K562 (cell line): Measurements from ENCODE around the gene ADGRF1. TPM values are rescaled to one million over a fixed set of nuclear protein-coding genes. Genes with fewer than 3 reads are reported as not detected.

Experiments used
- ATAC-seq: fragments of 200-7000 bp; cut with Tn5 transposase; 3 replicates; pipeline ENCODE4 v1.9.1; 2020; ENCODE audit warnings: moderate library complexity
- BruUV-seq: library from RNA; stranded (reverse); fragments of 400-500 nt; replicated peaks from 2 replicates; lab custom pipeline; 2021; lab: Mats Ljungman, UMichigan
- CTCF ChIA-PET: fragments of 300-600 bp; formaldehyde crosslinking; extraction: SDS; loops from one replicate; lab custom pipeline; 2021; ENCODE audit warnings: low intra/inter-chr PET ratio; lab: Yijun Ruan, JAX
- POLR2A ChIA-PET: fragments of 300-600, 350-650 bp; sonication (Branson Sonifier 250); formaldehyde crosslinking; extraction: SDS; loops from one replicate; lab custom pipeline; 2021; ENCODE audit warnings: antibody characterized with exemption, inconsistent platforms; lab: Yijun Ruan, JAX
- DNase-seq, 4 experiments: peaks; one replicate each; pipeline versions ENCODE4 v3.0.0 to v3.0.0-alpha.2; 2011 to 2018; ENCODE audit warnings: low spot score in 3 of 4, mixed read lengths in 3 of 4; ENCODE audit errors: extremely low read depth in 1 of 4
- FAIRE-seq: peaks from 2 replicates; lab custom pipeline; 2011; peaks lifted over from hg19 to GRCh38; lab: Jason Lieb, UNC
- H2AFZ ChIP-seq: 2 replicates; pipeline ENCODE4 v1.6.0; 2011; ENCODE audit warnings: low read depth, low read length, control low read depth, inconsistent platforms
- H3K27ac ChIP-seq: fragments of 200-600 bp; 3 replicates; pipeline ENCODE4 v1.8.0; 2011; ENCODE audit warnings: low read depth, mild to moderate bottlenecking, control low read depth, inconsistent platforms, low read length, moderate library complexity, mixed read lengths; ENCODE audit errors: extremely low read depth
- H3K27me3 ChIP-seq, 2 experiments: fragments of 300-600 bp in 1 of 2; 2 replicates in 1 of 2; 3 replicates in 1 of 2; pipeline versions ENCODE4 v1.6.0 to v1.8.0; 2011; ENCODE audit warnings: inconsistent platforms in 2 of 2, low read length in 2 of 2, mild to moderate bottlenecking in 1 of 2, mixed read lengths in 1 of 2, moderate library complexity in 1 of 2; ENCODE audit not compliant: control insufficient read depth in 2 of 2, insufficient read depth in 2 of 2
- H3K36me3 ChIP-seq: fragments of 300-600 bp; 3 replicates; pipeline ENCODE4 v1.8.0; 2011; ENCODE audit warnings: mild to moderate bottlenecking, low read length, inconsistent platforms; ENCODE audit not compliant: control insufficient read depth, insufficient read depth
- H3K4me1 ChIP-seq, 2 experiments: fragments of 200-600 bp in 1 of 2; replicated peaks in 1 of 2; 2 replicates in 1 of 2; 3 replicates in 1 of 2; pipeline versions ENCODE4 v1.5.1 to v1.8.0; 2011; ENCODE audit warnings: inconsistent platforms in 2 of 2, low read length in 2 of 2, mild to moderate bottlenecking in 1 of 2, mixed read lengths in 1 of 2, moderate library complexity in 1 of 2; ENCODE audit not compliant: control insufficient read depth in 2 of 2, insufficient read depth in 2 of 2
- H3K4me2 ChIP-seq: 2 replicates; pipeline ENCODE4 v1.6.1; 2011; ENCODE audit warnings: low read length, control low read depth, inconsistent platforms, mixed read lengths; ENCODE audit not compliant: insufficient read depth
- H3K4me3 ChIP-seq: fragments of 200-600 bp; sonication (generic), shearing (Covaris generic); 2 replicates; pipeline ENCODE4 v1.5.1; 2016; ENCODE audit warnings: control low read depth, inconsistent platforms
- H3K79me2 ChIP-seq: fragments of 200-600 bp; 3 replicates; pipeline ENCODE4 v1.8.0; 2011; ENCODE audit warnings: low read length, inconsistent platforms; ENCODE audit not compliant: control insufficient read depth, insufficient read depth
- H3K9ac ChIP-seq, 2 experiments: 2 replicates each; pipeline versions ENCODE4 v1.6.0 to v1.6.1; 2011; ENCODE audit warnings: low read depth in 2 of 2, low read length in 2 of 2, control low read depth in 1 of 2, inconsistent platforms in 1 of 2, mild to moderate bottlenecking in 1 of 2, mixed read lengths in 1 of 2; ENCODE audit not compliant: insufficient read depth in 1 of 2
- H3K9me1 ChIP-seq: one replicate; pipeline ENCODE4 v1.6.0; 2011; ENCODE audit warnings: inconsistent platforms, mild to moderate bottlenecking, low read length, moderate library complexity; ENCODE audit not compliant: control insufficient read depth, insufficient read depth
- H3K9me3 ChIP-seq: replicated peaks from 2 replicates; pipeline ENCODE4 v1.5.1; 2011; ENCODE audit warnings: low read depth, low read length, inconsistent platforms; ENCODE audit not compliant: control insufficient read depth, insufficient read depth
- H4K20me1 ChIP-seq: replicated peaks from 2 replicates; pipeline ENCODE4 v1.6.1; 2011; ENCODE audit warnings: low read length, inconsistent platforms, mixed read lengths; ENCODE audit not compliant: control insufficient read depth, insufficient read depth
- CBX8 ChIP-seq: fragments of 200-600 bp; sonication (generic); IDR thresholded peaks from 2 replicates; pipeline ENCODE4 v1.6.1; 2012; ENCODE audit warnings: borderline replicate concordance, mixed run types, low read depth, mild to moderate bottlenecking, moderate library complexity, mixed read lengths, low read length, control low read depth, inconsistent platforms; ENCODE audit not compliant: poor library complexity, severe bottlenecking; ENCODE audit errors: extremely low read depth
- ERF ChIP-seq: fragments of 450-650 bp; formaldehyde crosslinking; IDR thresholded peaks from 2 replicates; pipeline ENCODE4 v1.4.0; 2020; ENCODE audit warnings: mild to moderate bottlenecking, mixed read lengths
- IRF2 ChIP-seq: sonication (generic); formaldehyde crosslinking; IDR thresholded peaks from 2 replicates; pipeline ENCODE4 v1.8.1; 2022; ENCODE audit warnings: mild to moderate bottlenecking, missing genetic modification reagents
- LARP7 ChIP-seq: fragments of 450-650 bp; IDR thresholded peaks from 2 replicates; pipeline ENCODE4 v1.6.1; 2016
- MITF ChIP-seq: IDR thresholded peaks from 2 replicates; pipeline ENCODE4 v1.6.1; 2014; ENCODE audit warnings: antibody characterized with exemption
- MYBL2 ChIP-seq, 2 experiments: fragments of 450-650 bp in 1 of 2; sonication (generic) in 1 of 2; formaldehyde crosslinking in 1 of 2; IDR thresholded peaks; 2 replicates each; pipeline versions ENCODE4 v1.6.1 to v1.8.1; 2017 to 2022; ENCODE audit warnings: borderline replicate concordance in 1 of 2, inconsistent platforms in 1 of 2, low read depth in 1 of 2, mild to moderate bottlenecking in 1 of 2, missing genetic modification reagents in 1 of 2, moderate library complexity in 1 of 2
- PRMT5 ChIP-seq: sonication (generic); formaldehyde crosslinking; IDR thresholded peaks from 2 replicates; pipeline ENCODE4 v1.5.0; 2020; ENCODE audit warnings: missing genetic modification reagents
- RAD51 ChIP-seq: fragments of 450-650 bp; IDR thresholded peaks from 2 replicates; pipeline ENCODE4 v1.7.1; 2016; ENCODE audit warnings: low read depth, mild to moderate bottlenecking, borderline replicate concordance
- RFX7 ChIP-seq: fragments of 250-450 bp; sonication (Bioruptor Pico); IDR thresholded peaks from 2 replicates; pipeline ENCODE4 v1.5.1; 2021; ENCODE audit warnings: mild to moderate bottlenecking
- SAFB2 ChIP-seq: fragments of 200-400 bp; formaldehyde crosslinking; IDR thresholded peaks from 2 replicates; pipeline ENCODE4 v1.6.1; 2018; ENCODE audit warnings: borderline replicate concordance, low read length, low read depth, moderate library complexity; ENCODE audit not compliant: severe bottlenecking
- SP1 ChIP-seq: sonication (generic); formaldehyde crosslinking; IDR thresholded peaks from 2 replicates; pipeline ENCODE4 v1.8.1; 2022; ENCODE audit warnings: mild to moderate bottlenecking, missing genetic modification reagents
- ZC3H8 ChIP-seq: fragments of 450-650 bp; IDR thresholded peaks from 2 replicates; pipeline ENCODE4 v1.6.1; 2017
- ZNF347 ChIP-seq: fragments of 450-650 bp; formaldehyde crosslinking; IDR thresholded peaks from 2 replicates; pipeline ENCODE4 v1.4.0; 2020; ENCODE audit warnings: low read depth, mild to moderate bottlenecking, moderate library complexity
- ZNF655 ChIP-seq: fragments of 250-450 bp; sonication (Bioruptor Pico); IDR thresholded peaks from 2 replicates; pipeline ENCODE4 v1.5.0; 2021
- WGBS: fragments of 100-300 bp; shearing (Covaris generic); methylation state at CpG from one replicate; pipeline ENCODE4 v1.1.6; 2016; ENCODE audit warnings: low coverage, mixed read lengths; ENCODE audit not compliant: insufficient coverage; ENCODE audit errors: missing lambda C conversion rate; 5-methylcytosine and 5-hydroxymethylcytosine counted together
- in situ Hi-C: fragments of 300-500 bp; cut with MboI; formaldehyde crosslinking; loops from 4 replicates; pipeline ENCODE4 v1.15.0; 2018; ENCODE audit warnings: inconsistent platforms, mixed read lengths
- intact Hi-C: fragments of 100-400 bp; cut with micrococcal nuclease; formaldehyde crosslinking; loops from 2 replicates; pipeline ENCODE4 v1.14.2; 2022
- polyA plus RNA-seq, 8 experiments: library from polyadenylated mRNA; depleted of rRNA in 4 of 8; stranded (reverse) in 5 of 8; unstranded in 3 of 8; fragments of >200 nt; fragmentation: Nextera tagmentation in 2 of 8; fragmentation: Illumina TruSeq in 1 of 8; extraction: Ambion mirVana in 2 of 8; extraction: Trizol in 1 of 8; gene quantifications; 2 replicates each; pipeline versions ENCODE4 v1.2.1 to v1.2.3, GENCODE V29; 2011 to 2014; ENCODE audit warnings: inconsistent platforms in 1 of 8, missing spikeins in 1 of 8
- total RNA-seq, 7 experiments: library from RNA; depleted of rRNA in 6 of 7; stranded (reverse); fragments of >200 nt in 6 of 7; fragmentation: Illumina TruSeq in 2 of 7; extraction: Trizol in 2 of 7; gene quantifications; 2 replicates each; pipeline versions ENCODE4 v1.2.1 to v1.2.3, GENCODE V29; 2011 to 2021; ENCODE audit warnings: low replicate concordance in 1 of 7
- TF ChIP-seq, protein P1 (sequence below): sonication (generic); formaldehyde crosslinking; IDR thresholded peaks from 2 replicates; pipeline ENCODE4 v1.8.1; 2023; ENCODE audit warnings: mild to moderate bottlenecking, missing genetic modification reagents, moderate library complexity

Gene ADGRF1
- total and polyA plus RNA-seq, 9 of the 15 experiments (the other 6 are each of a cell fraction or from before 2014, with no cell fraction given): not detected

DNA sequence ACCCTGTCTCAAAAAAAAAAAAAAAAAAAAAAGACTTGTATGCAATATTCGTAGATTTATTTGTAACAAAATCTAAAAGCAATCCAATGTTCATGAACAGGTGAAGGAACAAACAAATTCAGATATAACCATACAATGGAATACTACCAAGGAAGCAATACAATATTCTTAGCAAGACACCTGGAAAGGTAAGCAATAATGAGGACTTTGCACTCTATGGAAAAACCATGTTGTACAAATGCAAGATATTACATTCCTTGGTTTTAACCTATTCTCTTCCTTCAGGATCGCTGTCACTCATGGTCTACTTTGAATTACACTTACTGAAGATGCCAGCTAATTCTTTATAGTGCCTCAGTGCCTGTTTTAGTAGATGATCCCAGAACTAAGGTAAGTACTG lies 14.7 kb upstream of the ADGRF1 start:
- no peak overlapping the region for H2AFZ ChIP-seq
- FAIRE-seq: no peak
- H3K4me1 ChIP-seq: no peaks in the 10 kb centered on the region
- no peaks in the 10 kb centered on the region for H3K9me1 ChIP-seq
- in situ Hi-C loops: no loop called here
- no peaks in the 10 kb centered on the region for H3K36me3 ChIP-seq
- no peak for ATAC-seq
- no peaks in the 10 kb centered on the region for H3K9me3 ChIP-seq
- ChIA-PET CTCF (no interaction called here), POLR2A (interaction anchor here (0.5 kb wide), 1 partner anchor 234 kb away, joined by 3 read pairs; no protein-coding TSS in a partner anchor)
- no peak for DNase-seq
- TF ChIP-seq MYBL2 (IDR thresholded peaks at IDR 0.05; ENCODE audit: low read depth): no peak
- no peak for TF ChIP-seq MYBL2 (CRISPR knock-in tag; IDR thresholded peaks at IDR 0.05; ENCODE audit: borderline replicate concordance)
- no peak for TF ChIP-seq SAFB2
- TF ChIP-seq ZNF655: no peak
- TF ChIP-seq RAD51: no peak
- TF ChIP-seq RFX7: no peak
- TF ChIP-seq SP1: no peak
- no peak for TF ChIP-seq LARP7
- TF ChIP-seq IRF2: no peak
- TF ChIP-seq ZC3H8: no peak
- no peak for TF ChIP-seq ERF (CRISPR knock-in tag)
- no peak for TF ChIP-seq MITF
- no peak for TF ChIP-seq PRMT5 (CRISPR knock-in tag)
- TF ChIP-seq, protein P1, sequence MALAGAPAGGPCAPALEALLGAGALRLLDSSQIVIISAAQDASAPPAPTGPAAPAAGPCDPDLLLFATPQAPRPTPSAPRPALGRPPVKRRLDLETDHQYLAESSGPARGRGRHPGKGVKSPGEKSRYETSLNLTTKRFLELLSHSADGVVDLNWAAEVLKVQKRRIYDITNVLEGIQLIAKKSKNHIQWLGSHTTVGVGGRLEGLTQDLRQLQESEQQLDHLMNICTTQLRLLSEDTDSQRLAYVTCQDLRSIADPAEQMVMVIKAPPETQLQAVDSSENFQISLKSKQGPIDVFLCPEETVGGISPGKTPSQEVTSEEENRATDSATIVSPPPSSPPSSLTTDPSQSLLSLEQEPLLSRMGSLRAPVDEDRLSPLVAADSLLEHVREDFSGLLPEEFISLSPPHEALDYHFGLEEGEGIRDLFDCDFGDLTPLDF (CRISPR knock-in tag): no peak
- no peak for TF ChIP-seq CBX8
- TF ChIP-seq ZNF347: no peak
- TF ChIP-seq, all 486 proteins: peak for 0
- intact Hi-C loops: no loop called here
- Histone ChIP-seq H3K79me2 (no peaks in the 10 kb centered on the region), H3K4me2 (no peak overlapping the region), H3K27me3 (peaks cover 0 to 7% of the 10 kb centered on the region in 2 experiments; a peak in 3 of 5 replicates), H3K9ac (no peak overlapping the region), H3K27ac (no peak overlapping the region), H4K20me1 (no peaks in the 10 kb centered on the region), H3K4me3 (no peak overlapping the region)
- no TSS peak for BruUV-seq
- WGBS: 2% methylated on average over 2 of the region's 2 CpGs
